Measurements from ENCODE around the gene KRT86.

The KRT86 gene

GRCh38 chr12:52327830-52328500 is 53.5 kb downstream of the KRT86 start:
- H3K4me2 ChIP-seq (ENCODE audit: low read length) = no peak overlapping the region
- no peaks in the 10 kb centered on the region for H3K4me1 ChIP-seq (ENCODE audit: control insufficient read depth, insufficient read depth, low read length)
- no peaks in the 10 kb centered on the region for H3K36me3 ChIP-seq (ENCODE audit: insufficient read depth, low read length)
- H3K9ac ChIP-seq (ENCODE audit: low read depth, low read length) = no peak overlapping the region
- peaks cover 30% of the 10 kb centered on the region for H3K27me3 ChIP-seq (ENCODE audit: control insufficient read depth, insufficient read depth, low read length)
- H3K9me3 ChIP-seq (replicated peaks; ENCODE audit: low read length) = no peaks in the 10 kb centered on the region
- no peak overlapping the region for H3K4me3 ChIP-seq (ENCODE audit: low read length)

- Histone ChIP-seq H3K9me3 (replicated peaks; ENCODE audit: low read length) (no peaks in the 10 kb centered on the region), H3K9ac (ENCODE audit: low read depth, low read length) (no peak overlapping the region), H3K4me2 (ENCODE audit: low read length) (no peak overlapping the region), H3K4me3 (ENCODE audit: low read length) (no peak overlapping the region), H3K36me3 (ENCODE audit: insufficient read depth, low read length) (no peaks in the 10 kb centered on the region), H3K4me1 (ENCODE audit: control insufficient read depth, insufficient read depth, low read length) (no peaks in the 10 kb centered on the region), H3K27me3 (ENCODE audit: control insufficient read depth, insufficient read depth, low read length) (peaks cover 33% of the 10 kb centered on the region)
These were observed 56.6 kb downstream of the KRT86 start for GRCh38 chr12:52331039-52331438.

- Histone ChIP-seq H3K4me2 (ENCODE audit: low read length) (no peak overlapping the region), H3K4me3 (ENCODE audit: low read length) (no peak overlapping the region), H3K9me3 (replicated peaks; ENCODE audit: low read length) (no peaks in the 10 kb centered on the region), H3K9ac (ENCODE audit: low read depth, low read length) (no peak overlapping the region), H3K4me1 (ENCODE audit: control insufficient read depth, insufficient read depth, low read length) (no peaks in the 10 kb centered on the region), H3K27me3 (ENCODE audit: control insufficient read depth, insufficient read depth, low read length) (peaks cover 33% of the 10 kb centered on the region), H3K36me3 (ENCODE audit: insufficient read depth, low read length) (no peaks in the 10 kb centered on the region)
These were observed 57.4 kb downstream of the KRT86 start for GRCh38 chr12:52331833-52332232.

DNA sequence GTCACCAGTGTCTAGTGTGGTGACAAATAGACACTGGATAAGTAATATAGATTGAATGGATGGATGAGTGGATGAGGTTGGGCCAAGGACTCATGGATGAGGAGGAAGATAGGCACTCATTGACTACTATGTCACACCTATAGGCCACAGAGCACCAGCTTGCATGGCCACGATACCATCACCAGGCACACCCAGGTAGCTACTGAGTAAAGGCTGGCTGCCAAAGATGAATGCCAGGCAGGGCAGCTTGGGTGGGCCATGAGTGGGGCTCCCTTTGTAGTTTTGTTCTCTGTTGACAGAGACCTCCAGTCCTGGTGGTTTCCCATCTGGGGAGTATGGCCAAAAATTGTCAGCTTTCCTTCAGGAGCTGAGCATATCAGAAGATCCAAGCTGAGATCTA is 57.9 kb downstream of the KRT86 start:
- Histone ChIP-seq H3K27me3 (ENCODE audit: control insufficient read depth, insufficient read depth, low read length) (peaks cover 33% of the 10 kb centered on the region), H3K4me1 (ENCODE audit: control insufficient read depth, insufficient read depth, low read length) (no peaks in the 10 kb centered on the region), H3K9ac (ENCODE audit: low read depth, low read length) (no peak overlapping the region), H3K36me3 (ENCODE audit: insufficient read depth, low read length) (no peaks in the 10 kb centered on the region), H3K4me2 (ENCODE audit: low read length) (no peak overlapping the region), H3K9me3 (replicated peaks; ENCODE audit: low read length) (no peaks in the 10 kb centered on the region), H3K4me3 (ENCODE audit: low read length) (no peak overlapping the region)

DNA sequence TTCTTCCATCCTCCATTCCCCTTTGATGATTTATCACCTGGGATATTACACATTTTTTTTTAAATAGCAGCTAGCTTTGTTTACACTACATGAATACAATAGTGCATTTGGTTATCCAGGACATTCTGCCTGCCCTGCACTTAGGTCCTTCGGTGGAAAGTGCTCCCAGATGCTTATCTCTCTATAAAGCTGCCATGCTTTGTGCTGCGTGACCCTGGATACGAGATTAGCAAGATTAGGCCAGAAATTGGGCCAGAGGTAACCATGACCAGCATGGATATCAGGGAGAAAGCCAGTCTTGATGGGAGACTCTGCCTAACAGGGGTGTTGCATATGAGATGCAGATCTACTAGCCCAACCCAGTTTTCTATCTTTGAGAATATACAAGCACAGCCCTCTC is 58.9 kb downstream of the KRT86 start:
- Histone ChIP-seq H3K27me3 (ENCODE audit: control insufficient read depth, insufficient read depth, low read length) (peaks cover 42% of the 10 kb centered on the region), H3K36me3 (ENCODE audit: insufficient read depth, low read length) (no peaks in the 10 kb centered on the region), H3K9ac (ENCODE audit: low read depth, low read length) (no peak overlapping the region), H3K4me3 (ENCODE audit: low read length) (no peak overlapping the region), H3K4me2 (ENCODE audit: low read length) (no peak overlapping the region), H3K4me1 (ENCODE audit: control insufficient read depth, insufficient read depth, low read length) (no peaks in the 10 kb centered on the region), H3K9me3 (replicated peaks; ENCODE audit: low read length) (no peaks in the 10 kb centered on the region)

DNA sequence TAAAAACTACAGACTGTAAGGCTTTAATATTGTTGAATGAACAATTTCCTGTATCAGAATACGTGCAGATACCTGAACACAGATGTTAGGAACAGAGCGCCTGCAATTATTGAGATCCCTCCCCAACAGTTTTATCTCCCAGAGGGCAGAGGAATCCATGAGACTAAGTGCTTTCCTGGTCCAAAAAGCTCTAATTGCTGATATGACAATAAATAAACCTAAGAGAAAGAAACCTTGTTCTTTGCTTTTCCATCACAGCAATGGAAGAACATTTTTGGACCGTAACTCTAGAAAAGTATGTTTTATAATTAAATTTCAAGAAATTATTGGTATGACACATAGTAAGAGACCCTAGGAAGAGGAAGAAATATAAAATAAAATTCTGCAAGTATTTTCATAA is 59.7 kb downstream of the KRT86 start:
- H3K4me1 ChIP-seq (ENCODE audit: control insufficient read depth, insufficient read depth, low read length) = no peaks in the 10 kb centered on the region
- H3K9me3 ChIP-seq (replicated peaks; ENCODE audit: low read length) = no peaks in the 10 kb centered on the region
- peaks cover 50% of the 10 kb centered on the region for H3K27me3 ChIP-seq (ENCODE audit: control insufficient read depth, insufficient read depth, low read length)
- H3K9ac ChIP-seq (ENCODE audit: low read depth, low read length) = no peak overlapping the region
- no peak overlapping the region for H3K4me2 ChIP-seq (ENCODE audit: low read length)
- H3K36me3 ChIP-seq (ENCODE audit: insufficient read depth, low read length) = no peaks in the 10 kb centered on the region
- no peak overlapping the region for H3K4me3 ChIP-seq (ENCODE audit: low read length)

DNA sequence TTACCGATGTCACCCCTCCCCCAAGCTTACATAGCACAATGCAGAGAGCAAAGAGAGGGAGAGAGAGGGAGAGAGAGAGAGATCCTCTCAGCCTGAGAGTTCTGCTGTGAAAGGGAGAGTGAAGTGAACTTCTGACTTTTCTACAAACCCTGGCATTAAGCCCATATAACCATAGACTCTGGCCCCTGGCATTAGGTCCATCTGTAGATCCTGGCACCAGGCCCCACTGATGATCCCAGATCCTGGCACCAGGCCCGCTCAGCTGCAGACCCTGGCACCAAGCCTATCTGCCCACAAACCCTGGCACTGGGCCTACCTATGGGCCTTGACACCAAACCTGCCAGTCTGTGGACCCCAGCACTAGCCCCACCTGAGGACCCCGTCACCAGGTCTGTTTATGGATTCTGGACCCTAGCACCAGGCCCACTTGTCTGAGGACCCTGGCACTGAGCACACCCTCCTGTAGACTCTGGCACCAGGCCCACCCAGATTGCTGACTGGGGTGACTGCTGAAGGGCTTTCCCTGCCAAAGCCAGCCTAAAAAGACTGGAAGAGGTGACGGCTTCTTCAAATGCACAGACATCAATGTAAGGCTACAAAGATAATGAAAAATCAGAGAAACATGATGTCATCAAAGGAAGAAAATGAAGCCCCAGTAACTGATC is 61.3 kb downstream of the KRT86 start:
- Histone ChIP-seq H3K4me3 (ENCODE audit: low read length) (no peak overlapping the region), H3K36me3 (ENCODE audit: insufficient read depth, low read length) (no peaks in the 10 kb centered on the region), H3K27me3 (ENCODE audit: control insufficient read depth, insufficient read depth, low read length) (peaks cover 59% of the 10 kb centered on the region), H3K4me1 (ENCODE audit: control insufficient read depth, insufficient read depth, low read length) (no peaks in the 10 kb centered on the region), H3K9ac (ENCODE audit: low read depth, low read length) (no peak overlapping the region), H3K9me3 (replicated peaks; ENCODE audit: low read length) (no peaks in the 10 kb centered on the region), H3K4me2 (ENCODE audit: low read length) (no peak overlapping the region)

DNA sequence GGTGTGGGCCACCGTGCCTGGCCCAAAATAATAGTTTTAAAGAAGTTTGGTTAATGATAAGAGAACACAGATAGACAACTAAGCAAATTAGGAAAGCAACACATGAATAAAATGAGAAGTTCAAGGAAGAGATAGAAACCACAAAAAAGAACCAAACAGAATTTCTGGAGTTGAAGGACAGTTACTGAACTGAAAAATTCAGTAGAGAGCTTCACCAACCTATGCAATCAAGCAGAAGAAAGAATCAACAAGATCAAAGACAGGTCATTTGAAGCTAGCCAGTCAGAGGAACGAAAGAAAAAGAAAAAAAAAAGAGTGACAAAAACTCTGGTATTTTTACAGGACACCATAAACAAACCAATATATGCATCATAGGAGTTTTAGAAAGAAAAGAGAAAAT is 62.2 kb downstream of the KRT86 start:
- Histone ChIP-seq H3K4me2 (ENCODE audit: low read length) (no peak overlapping the region), H3K4me3 (ENCODE audit: low read length) (no peak overlapping the region), H3K4me1 (ENCODE audit: control insufficient read depth, insufficient read depth, low read length) (no peaks in the 10 kb centered on the region), H3K9ac (ENCODE audit: low read depth, low read length) (no peak overlapping the region), H3K27me3 (ENCODE audit: control insufficient read depth, insufficient read depth, low read length) (peaks cover 59% of the 10 kb centered on the region), H3K9me3 (replicated peaks; ENCODE audit: low read length) (no peaks in the 10 kb centered on the region), H3K36me3 (ENCODE audit: insufficient read depth, low read length) (no peaks in the 10 kb centered on the region)

DNA sequence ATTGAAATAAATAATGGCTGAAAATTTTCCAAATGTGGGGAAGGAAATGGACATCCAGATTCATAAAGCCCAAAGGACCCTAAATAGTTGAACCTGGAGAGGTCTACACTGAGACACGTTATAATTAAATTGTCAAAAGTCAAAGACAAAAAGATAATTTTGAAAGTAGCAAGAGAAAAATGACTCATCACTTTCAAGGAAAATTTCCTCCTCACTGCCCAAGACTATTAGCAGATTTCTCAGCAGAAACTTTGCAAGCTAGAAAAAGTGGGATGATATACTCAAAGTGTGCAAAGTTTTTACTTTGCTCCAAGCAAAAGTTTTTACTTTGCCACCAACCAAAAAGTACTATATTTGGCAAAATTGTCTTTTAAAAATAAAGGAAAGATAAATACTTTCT is 62.6 kb downstream of the KRT86 start:
- Histone ChIP-seq H3K4me2 (ENCODE audit: low read length) (no peak overlapping the region), H3K9me3 (replicated peaks; ENCODE audit: low read length) (no peaks in the 10 kb centered on the region), H3K4me3 (ENCODE audit: low read length) (no peak overlapping the region), H3K9ac (ENCODE audit: low read depth, low read length) (no peak overlapping the region), H3K4me1 (ENCODE audit: control insufficient read depth, insufficient read depth, low read length) (no peaks in the 10 kb centered on the region), H3K36me3 (ENCODE audit: insufficient read depth, low read length) (no peaks in the 10 kb centered on the region), H3K27me3 (ENCODE audit: control insufficient read depth, insufficient read depth, low read length) (peaks cover 59% of the 10 kb centered on the region)

GRCh38 chr12:52338241-52338960 is 64.0 kb downstream of the KRT86 start:
- Histone ChIP-seq H3K9me3 (replicated peaks; ENCODE audit: low read length) (peaks cover 2% of the 10 kb centered on the region), H3K27me3 (ENCODE audit: control insufficient read depth, insufficient read depth, low read length) (peaks cover 67% of the 10 kb centered on the region), H3K36me3 (ENCODE audit: insufficient read depth, low read length) (no peaks in the 10 kb centered on the region), H3K4me2 (ENCODE audit: low read length) (no peak overlapping the region), H3K4me1 (ENCODE audit: control insufficient read depth, insufficient read depth, low read length) (no peaks in the 10 kb centered on the region), H3K9ac (ENCODE audit: low read depth, low read length) (no peak overlapping the region), H3K4me3 (ENCODE audit: low read length) (no peak overlapping the region)

DNA sequence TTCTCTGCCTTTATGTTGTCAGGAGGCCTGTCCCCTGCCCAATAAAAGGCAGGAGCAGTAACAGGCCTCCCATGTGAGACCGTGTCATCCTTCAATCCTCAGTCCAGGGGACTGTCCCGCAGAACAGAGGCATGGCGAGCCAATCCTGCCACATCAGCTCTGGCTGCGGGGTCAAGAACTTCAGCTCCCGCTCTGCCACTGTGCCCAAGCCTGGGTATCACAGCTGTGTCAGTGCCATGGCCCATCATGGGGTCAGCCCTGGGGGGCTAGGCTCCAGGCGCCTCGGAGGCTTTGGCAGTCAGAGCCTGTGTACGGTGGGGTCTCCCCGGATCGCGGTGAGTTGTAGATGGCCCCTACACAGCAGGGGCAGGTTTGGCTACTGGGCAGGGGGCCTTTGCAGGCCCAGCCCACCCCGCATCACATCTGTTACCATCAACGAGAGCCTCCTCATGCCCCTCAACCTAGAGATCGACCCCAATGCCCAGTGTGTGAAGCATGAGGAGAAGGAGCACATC is 66.7 kb downstream of the KRT86 start:
- Histone ChIP-seq H3K27me3 (ENCODE audit: control insufficient read depth, insufficient read depth, low read length) (peaks cover 72% of the 10 kb centered on the region), H3K36me3 (ENCODE audit: insufficient read depth, low read length) (no peaks in the 10 kb centered on the region), H3K9ac (ENCODE audit: low read depth, low read length) (no peak overlapping the region), H3K4me1 (ENCODE audit: control insufficient read depth, insufficient read depth, low read length) (no peaks in the 10 kb centered on the region), H3K4me3 (ENCODE audit: low read length) (no peak overlapping the region), H3K9me3 (replicated peaks; ENCODE audit: low read length) (peaks cover 6% of the 10 kb centered on the region), H3K4me2 (ENCODE audit: low read length) (no peak overlapping the region)

Data from skeletal muscle satellite cell (primary cell).